Measurements from ENCODE around the gene ERICH6. TPM values are rescaled to one million over a fixed set of nuclear protein-coding genes. Genes with fewer than 3 reads are reported as not detected.

ERICH6 gene
- total RNA-seq, 1 donor from 2014 or later = 0.69 TPM

DNA sequence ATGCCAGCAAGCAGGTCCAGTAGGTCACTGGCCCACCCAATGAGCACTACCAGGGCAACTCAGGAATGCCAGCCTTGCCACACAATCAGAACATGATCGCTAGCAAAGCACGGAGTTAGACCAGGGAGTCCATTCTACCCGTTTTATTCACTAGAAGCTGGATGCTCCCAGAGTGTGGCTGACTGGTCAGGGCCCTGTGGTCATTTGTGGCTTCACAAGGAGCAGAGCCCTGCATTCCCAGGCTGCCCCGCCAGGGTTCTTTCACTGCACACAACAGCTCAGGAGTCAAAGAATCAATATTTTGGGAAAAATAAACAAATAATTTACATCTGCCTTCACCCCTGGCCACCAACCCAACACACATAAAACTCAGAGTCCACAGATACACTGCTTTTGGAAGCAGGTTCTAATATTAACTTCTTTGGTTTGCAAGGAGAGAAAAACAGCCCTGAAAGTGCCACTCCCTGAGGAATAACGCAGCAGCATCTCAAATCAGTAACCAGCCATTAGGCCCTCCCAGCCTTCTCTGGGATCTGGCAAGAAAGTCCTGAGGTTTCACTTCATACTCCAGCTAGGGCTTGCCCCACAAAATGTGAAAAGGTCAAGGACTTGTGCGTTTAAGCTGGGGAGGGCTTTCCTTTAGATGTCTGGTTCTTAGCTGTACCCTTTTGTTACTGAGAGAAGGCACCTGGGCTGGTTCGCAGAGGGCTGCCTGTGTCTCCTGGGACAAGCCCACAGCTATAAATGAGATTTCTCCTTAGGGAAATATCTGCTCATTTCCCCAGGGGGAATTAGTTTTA is 43.3 kb upstream of the ERICH6 start:
- TF ChIP-seq, protein P1, sequence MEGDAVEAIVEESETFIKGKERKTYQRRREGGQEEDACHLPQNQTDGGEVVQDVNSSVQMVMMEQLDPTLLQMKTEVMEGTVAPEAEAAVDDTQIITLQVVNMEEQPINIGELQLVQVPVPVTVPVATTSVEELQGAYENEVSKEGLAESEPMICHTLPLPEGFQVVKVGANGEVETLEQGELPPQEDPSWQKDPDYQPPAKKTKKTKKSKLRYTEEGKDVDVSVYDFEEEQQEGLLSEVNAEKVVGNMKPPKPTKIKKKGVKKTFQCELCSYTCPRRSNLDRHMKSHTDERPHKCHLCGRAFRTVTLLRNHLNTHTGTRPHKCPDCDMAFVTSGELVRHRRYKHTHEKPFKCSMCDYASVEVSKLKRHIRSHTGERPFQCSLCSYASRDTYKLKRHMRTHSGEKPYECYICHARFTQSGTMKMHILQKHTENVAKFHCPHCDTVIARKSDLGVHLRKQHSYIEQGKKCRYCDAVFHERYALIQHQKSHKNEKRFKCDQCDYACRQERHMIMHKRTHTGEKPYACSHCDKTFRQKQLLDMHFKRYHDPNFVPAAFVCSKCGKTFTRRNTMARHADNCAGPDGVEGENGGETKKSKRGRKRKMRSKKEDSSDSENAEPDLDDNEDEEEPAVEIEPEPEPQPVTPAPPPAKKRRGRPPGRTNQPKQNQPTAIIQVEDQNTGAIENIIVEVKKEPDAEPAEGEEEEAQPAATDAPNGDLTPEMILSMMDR (IDR thresholded peaks at IDR 0.05; ENCODE audit: partially characterized antibody, unreplicated experiment) = no peak
- Mint-ChIP-seq H3K4me3 (ENCODE audit: unreplicated experiment) (no peak overlapping the region), H3K4me1 (ENCODE audit: low read depth, unreplicated experiment) (peaks cover 6% of the 10 kb centered on the region), H3K36me3 (ENCODE audit: unreplicated experiment) (no peaks in the 10 kb centered on the region), H3K9me3 (ENCODE audit: unreplicated experiment) (no peaks in the 10 kb centered on the region), H3K27ac (ENCODE audit: unreplicated experiment) (no peak overlapping the region), H3K27me3 (ENCODE audit: unreplicated experiment) (peaks cover 2% of the 10 kb centered on the region)
- DNase-seq = no peak

DNA sequence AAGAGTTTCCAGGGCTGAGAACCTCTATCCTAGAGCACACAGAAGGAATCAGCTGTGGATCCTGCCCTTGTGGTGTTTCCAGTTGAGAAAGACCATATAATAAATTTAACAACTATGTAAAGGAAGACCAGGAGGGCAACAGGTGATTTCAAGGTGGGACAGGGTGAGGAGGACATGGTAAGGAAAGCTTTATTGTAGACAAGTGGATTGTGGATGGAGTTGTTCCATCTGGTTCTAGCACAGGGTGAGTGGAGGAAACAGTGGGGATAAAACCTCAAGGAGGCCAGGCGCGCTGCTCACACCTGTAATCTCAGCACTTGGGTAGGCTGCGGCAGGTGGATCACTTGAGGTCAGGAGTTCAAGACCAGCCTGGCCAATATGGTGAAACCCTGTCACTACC is 42.1 kb upstream of the ERICH6 start:
- TF ChIP-seq, protein P1 (IDR thresholded peaks at IDR 0.05; ENCODE audit: partially characterized antibody, unreplicated experiment) = no peak
- Mint-ChIP-seq H3K4me1 (ENCODE audit: low read depth, unreplicated experiment) (peaks cover 6% of the 10 kb centered on the region), H3K27me3 (ENCODE audit: unreplicated experiment) (peaks cover 2% of the 10 kb centered on the region), H3K27ac (ENCODE audit: unreplicated experiment) (no peak overlapping the region), H3K4me3 (ENCODE audit: unreplicated experiment) (no peak overlapping the region), H3K9me3 (ENCODE audit: unreplicated experiment) (peaks cover 2% of the 10 kb centered on the region), H3K36me3 (ENCODE audit: unreplicated experiment) (no peaks in the 10 kb centered on the region)
- no peak for DNase-seq

DNA sequence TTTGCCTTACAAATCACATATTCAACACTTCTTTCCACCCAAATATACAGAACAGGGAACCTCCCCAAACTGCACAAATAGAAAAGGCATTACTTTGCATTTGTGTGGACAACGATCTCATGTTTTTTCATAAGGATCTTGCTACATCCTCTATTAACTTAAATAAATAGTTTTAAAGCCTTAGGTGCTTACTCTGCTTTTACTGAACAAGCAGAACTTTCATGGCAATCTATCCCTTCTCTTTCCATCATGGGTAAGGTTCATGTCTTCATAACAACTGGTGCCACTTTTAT is 41.1 kb upstream of the ERICH6 start:
- Mint-ChIP-seq H3K27me3 (ENCODE audit: unreplicated experiment) (peaks cover 2% of the 10 kb centered on the region), H3K36me3 (ENCODE audit: unreplicated experiment) (no peaks in the 10 kb centered on the region), H3K4me3 (ENCODE audit: unreplicated experiment) (no peak overlapping the region), H3K9me3 (ENCODE audit: unreplicated experiment) (peaks cover 2% of the 10 kb centered on the region), H3K4me1 (ENCODE audit: low read depth, unreplicated experiment) (peaks cover 6% of the 10 kb centered on the region), H3K27ac (ENCODE audit: unreplicated experiment) (no peak overlapping the region)
- no peak for DNase-seq
- TF ChIP-seq, protein P1 (IDR thresholded peaks at IDR 0.05; ENCODE audit: partially characterized antibody, unreplicated experiment) = no peak

DNA sequence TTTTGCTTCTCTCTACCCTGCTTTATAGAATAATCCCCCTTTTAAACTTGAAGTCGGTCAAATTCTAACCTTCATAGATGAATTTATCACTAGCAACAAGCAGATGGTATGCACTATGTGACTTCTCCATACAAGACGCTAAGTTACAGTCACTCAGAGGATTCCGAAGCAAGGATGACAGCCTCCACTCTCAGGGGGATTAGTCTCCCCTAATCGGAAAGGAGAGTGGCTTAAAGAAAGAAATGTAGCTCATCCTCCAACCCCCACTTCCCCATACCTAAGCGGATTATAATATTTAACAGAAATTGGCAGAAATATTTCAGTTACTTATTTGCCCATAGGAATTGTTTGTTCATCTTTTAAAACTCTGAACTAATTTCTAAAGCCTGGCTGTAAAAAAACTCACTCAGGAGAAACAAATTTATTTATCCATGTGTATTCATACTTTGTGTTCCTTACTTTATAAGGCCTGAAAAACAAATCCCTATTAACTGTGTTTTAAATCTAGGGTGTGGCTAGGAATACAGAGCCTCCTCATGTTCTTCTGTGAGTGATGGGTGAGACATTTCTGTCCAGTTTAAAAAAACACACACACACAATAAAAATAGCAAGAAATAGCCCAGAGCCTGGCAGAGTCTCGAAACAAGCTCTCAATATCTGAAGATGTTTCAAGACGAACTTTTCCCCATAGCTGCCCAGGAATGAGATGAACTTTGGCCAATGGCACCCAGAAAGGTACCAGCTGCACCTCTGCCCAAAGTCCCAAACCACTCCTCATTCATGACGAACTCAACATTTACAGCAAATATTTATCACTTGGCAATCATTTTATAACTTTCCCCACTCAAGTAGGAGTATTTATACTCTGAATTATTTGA is 40.6 kb upstream of the ERICH6 start:
- DNase-seq = no peak
- Mint-ChIP-seq H3K4me1 (ENCODE audit: low read depth, unreplicated experiment) (peaks cover 6% of the 10 kb centered on the region), H3K27ac (ENCODE audit: unreplicated experiment) (no peak overlapping the region), H3K4me3 (ENCODE audit: unreplicated experiment) (no peak overlapping the region), H3K36me3 (ENCODE audit: unreplicated experiment) (no peaks in the 10 kb centered on the region), H3K27me3 (ENCODE audit: unreplicated experiment) (peaks cover 2% of the 10 kb centered on the region), H3K9me3 (ENCODE audit: unreplicated experiment) (peaks cover 2% of the 10 kb centered on the region)
- TF ChIP-seq, protein P1 (IDR thresholded peaks at IDR 0.05; ENCODE audit: partially characterized antibody, unreplicated experiment) = no peak

DNA sequence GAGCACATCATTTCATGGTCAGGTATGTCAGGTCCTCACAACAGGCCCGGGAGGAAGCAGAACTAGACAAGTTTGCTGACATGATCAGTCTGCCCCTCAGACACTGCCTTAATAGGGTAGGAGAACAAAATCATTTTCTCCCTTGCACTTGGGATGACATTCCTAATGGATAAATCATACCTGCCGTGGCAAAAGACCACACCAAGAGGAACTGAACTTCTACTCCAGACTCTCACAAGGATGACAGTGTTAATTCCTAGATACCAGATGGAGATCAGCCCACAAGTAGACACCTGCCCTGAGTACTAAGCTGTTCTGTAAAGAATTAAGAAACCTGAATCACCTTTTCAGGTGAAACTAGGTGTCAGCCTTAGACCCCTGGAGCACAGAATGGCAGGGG is 39.8 kb upstream of the ERICH6 start:
- Mint-ChIP-seq H3K27ac (ENCODE audit: unreplicated experiment) (no peak overlapping the region), H3K36me3 (ENCODE audit: unreplicated experiment) (no peaks in the 10 kb centered on the region), H3K4me3 (ENCODE audit: unreplicated experiment) (no peak overlapping the region), H3K27me3 (ENCODE audit: unreplicated experiment) (peaks cover 2% of the 10 kb centered on the region), H3K4me1 (ENCODE audit: low read depth, unreplicated experiment) (peaks cover 6% of the 10 kb centered on the region), H3K9me3 (ENCODE audit: unreplicated experiment) (peaks cover 2% of the 10 kb centered on the region)
- TF ChIP-seq, protein P1 (IDR thresholded peaks at IDR 0.05; ENCODE audit: partially characterized antibody, unreplicated experiment) = no peak
- no peak for DNase-seq
